IMR-90 (cell line): ENCODE results near the gene TMC7. TPM values are rescaled to one million over a fixed set of nuclear protein-coding genes. Genes with fewer than 3 reads are reported as not detected.

ENCODE experiments used
- ATAC-seq: fragments of 200-7000 bp; cut with Tn5 transposase; 2 replicates; pipeline ENCODE4 v1.9.1; 2020; ENCODE audit warnings: low read depth, mild to moderate bottlenecking, moderate library complexity
- BruUV-seq: library from RNA; stranded (reverse); fragments of 400-500 nt; replicated peaks from 2 replicates; lab custom pipeline; 2021; lab: Mats Ljungman, UMichigan
- CTCF ChIA-PET: fragments of 300-600 bp; formaldehyde crosslinking; extraction: SDS; loops from one replicate; lab custom pipeline; 2021; ENCODE audit warnings: antibody characterized with exemption; lab: Yijun Ruan, JAX
- POLR2A ChIA-PET: fragments of 300-600 bp; sonication (Branson Sonifier 250); formaldehyde crosslinking; loops from one replicate; lab custom pipeline; 2022; ENCODE audit warnings: antibody characterized with exemption; ENCODE audit not compliant: unreplicated experiment; lab: Charles Lee
- DNase-seq: peaks from one replicate; pipeline ENCODE4 v3.0.0; 2013
- H2AFZ ChIP-seq: replicated peaks from 2 replicates; pipeline ENCODE3; 2013; ENCODE audit warnings: low read length, mild to moderate bottlenecking; ENCODE audit not compliant: poor library complexity
- H2AK5ac ChIP-seq: 2 replicates; pipeline ENCODE4 v1.6.1; 2013; ENCODE audit warnings: low read depth, low read length, inconsistent platforms
- H2AK9ac ChIP-seq: replicated peaks from 2 replicates; pipeline ENCODE3; 2013; ENCODE audit warnings: mild to moderate bottlenecking, low read depth, low read length, moderate library complexity; ENCODE audit not compliant: poor library complexity
- H2BK120ac ChIP-seq: 2 replicates; pipeline ENCODE4 v1.6.1; 2013; ENCODE audit warnings: low read depth, low read length, inconsistent platforms
- H2BK15ac ChIP-seq: 3 replicates; pipeline ENCODE4 v1.6.1; 2013; ENCODE audit warnings: low read depth, low read length, inconsistent platforms
- H2BK20ac ChIP-seq: 2 replicates; pipeline ENCODE4 v1.6.1; 2013; ENCODE audit warnings: low read depth, mild to moderate bottlenecking, inconsistent platforms, low read length, moderate library complexity
- H2BK5ac ChIP-seq: 2 replicates; pipeline ENCODE4 v1.6.1; 2013; ENCODE audit warnings: mild to moderate bottlenecking, low read depth, low read length, inconsistent platforms; ENCODE audit not compliant: poor library complexity, severe bottlenecking
- H3K14ac ChIP-seq: replicated peaks from 2 replicates; pipeline ENCODE4 v1.6.1; 2013; ENCODE audit warnings: low read depth, low read length, inconsistent platforms
- H3K18ac ChIP-seq: 2 replicates; pipeline ENCODE4 v1.6.1; 2013; ENCODE audit warnings: low read depth, low read length, control low read depth
- H3K23ac ChIP-seq: 2 replicates; pipeline ENCODE4 v1.6.1; 2013; ENCODE audit warnings: low read depth, low read length, inconsistent platforms
- H3K27ac ChIP-seq: 2 replicates; pipeline ENCODE4 v1.5.1; 2013; ENCODE audit warnings: mild to moderate bottlenecking, control low read depth, low read length; ENCODE audit not compliant: insufficient read depth
- H3K27me3 ChIP-seq: 2 replicates; pipeline ENCODE4 v1.6.1; 2013; ENCODE audit warnings: low read length; ENCODE audit not compliant: control insufficient read depth, insufficient read depth
- H3K36me3 ChIP-seq: 2 replicates; pipeline ENCODE4 v1.6.1; 2013; ENCODE audit warnings: low read length, mixed read lengths; ENCODE audit not compliant: control insufficient read depth, insufficient read depth
- H3K4ac ChIP-seq: 2 replicates; pipeline ENCODE4 v1.6.1; 2013; ENCODE audit warnings: low read depth, low read length, inconsistent platforms
- H3K4me1 ChIP-seq: 2 replicates; pipeline ENCODE4 v1.6.1; 2013; ENCODE audit warnings: low read length, mixed read lengths; ENCODE audit not compliant: control insufficient read depth, insufficient read depth
- H3K4me2 ChIP-seq: 2 replicates; pipeline ENCODE4 v1.6.1; 2013; ENCODE audit warnings: low read depth, mild to moderate bottlenecking, control low read depth, low read length, moderate library complexity
- H3K4me3 ChIP-seq: 2 replicates; pipeline ENCODE4 v1.5.1; 2013; ENCODE audit warnings: low read depth, mild to moderate bottlenecking, control low read depth, low read length, moderate library complexity; ENCODE audit not compliant: insufficient read depth
- H3K56ac ChIP-seq: 2 replicates; pipeline ENCODE4 v1.6.1; 2013; ENCODE audit warnings: low read length, inconsistent platforms; ENCODE audit not compliant: insufficient read depth; ENCODE audit errors: extremely low read depth
- H3K79me1 ChIP-seq, 2 experiments: 2 replicates each; pipeline ENCODE4 v1.6.1; 2013; ENCODE audit warnings: low read length in 2 of 2, inconsistent platforms in 1 of 2, low read depth in 1 of 2
- H3K9ac ChIP-seq: 2 replicates; pipeline ENCODE4 v1.6.1; 2013; ENCODE audit warnings: low read depth, low read length, control low read depth
- H3K9me1 ChIP-seq: 2 replicates; pipeline ENCODE4 v1.6.1; 2013; ENCODE audit warnings: low read length, inconsistent platforms; ENCODE audit not compliant: insufficient read depth
- H3K9me3 ChIP-seq: 2 replicates; pipeline ENCODE4 v1.6.1; 2013; ENCODE audit warnings: low read length; ENCODE audit not compliant: control insufficient read depth, insufficient read depth
- H4K20me1 ChIP-seq: 2 replicates; pipeline ENCODE4 v1.6.1; 2013; ENCODE audit warnings: low read length, inconsistent platforms; ENCODE audit not compliant: insufficient read depth
- H4K5ac ChIP-seq: 2 replicates; pipeline ENCODE4 v1.6.1; 2013; ENCODE audit warnings: mild to moderate bottlenecking, low read depth, low read length, control low read depth
- H4K8ac ChIP-seq, 2 experiments: 2 replicates each; pipeline ENCODE4 v1.6.1; 2013; ENCODE audit warnings: low read depth in 2 of 2, low read length in 2 of 2, control low read depth in 1 of 2, inconsistent platforms in 1 of 2
- H4K91ac ChIP-seq: 2 replicates; pipeline ENCODE4 v1.6.1; 2013; ENCODE audit warnings: low read depth, low read length, inconsistent platforms; ENCODE audit not compliant: insufficient read depth
- BHLHE40 ChIP-seq: fragments of 150-350 bp; IDR thresholded peaks from 2 replicates; pipeline ENCODE4 v1.6.1; 2016; ENCODE audit warnings: mild to moderate bottlenecking, low read depth, low read length
- CEBPB ChIP-seq: IDR thresholded peaks from 2 replicates; pipeline ENCODE4 v1.6.1; 2012; ENCODE audit warnings: low read depth, low read length, improper control_type of control experiment
- CHD1 ChIP-seq: IDR thresholded peaks from 2 replicates; pipeline ENCODE4 v1.6.1; 2012; ENCODE audit warnings: low read depth, low read length, improper control_type of control experiment
- MAFK ChIP-seq: IDR thresholded peaks from 2 replicates; pipeline ENCODE4 v1.6.1; 2012; ENCODE audit warnings: low read depth, low read length, improper control_type of control experiment
- MAZ ChIP-seq: IDR thresholded peaks from 2 replicates; pipeline ENCODE4 v1.6.1; 2012; ENCODE audit warnings: low read depth, mild to moderate bottlenecking, low read length, improper control_type of control experiment, moderate library complexity, borderline replicate concordance
- MXI1 ChIP-seq: IDR thresholded peaks from 2 replicates; pipeline ENCODE4 v1.6.1; 2012; ENCODE audit warnings: low read depth, mild to moderate bottlenecking, low read length, moderate library complexity, borderline replicate concordance
- NFE2L2 ChIP-seq: fragments of 150-350 bp; IDR thresholded peaks from 2 replicates; pipeline ENCODE4 v1.6.1; 2016; ENCODE audit warnings: low read depth, mild to moderate bottlenecking, low read length
- POLR2A ChIP-seq: IDR thresholded peaks from 2 replicates; pipeline ENCODE4 v1.6.1; 2012; ENCODE audit warnings: mild to moderate bottlenecking, low read depth, low read length
- RAD21 ChIP-seq: IDR thresholded peaks from 2 replicates; pipeline ENCODE4 v1.6.1; 2012; ENCODE audit warnings: low read length, improper control_type of control experiment
- RCOR1 ChIP-seq: IDR thresholded peaks from 2 replicates; pipeline ENCODE4 v1.6.1; 2012; ENCODE audit warnings: mild to moderate bottlenecking, low read length, improper control_type of control experiment; ENCODE audit not compliant: insufficient replicate concordance
- WGBS, 2 experiments: methylation state at CpG; one replicate each; pipeline versions ENCODE4 v1.1.5 to v1.1.7; 2013; ENCODE audit warnings: missing lambda C conversion rate in 2 of 2; ENCODE audit not compliant: insufficient read length in 1 of 2; ENCODE audit errors: extremely low coverage in 2 of 2; 5-methylcytosine and 5-hydroxymethylcytosine counted together
- dilution Hi-C: fragments of 300-500 bp; cut with HindIII; formaldehyde crosslinking; loops from one replicate; pipeline ENCODE4 v1.14.3; 2018; ENCODE audit warnings: low sequenced_read_pairs; ENCODE audit not compliant: unreplicated experiment
- in situ Hi-C: fragments of 300-500 bp; cut with MboI; formaldehyde crosslinking; loops from 3 replicates; pipeline ENCODE4 v1.14.3; 2019; ENCODE audit warnings: low sequenced_read_pairs, inconsistent platforms, mixed read lengths
- intact Hi-C: fragments of 100-400 bp; cut with micrococcal nuclease; formaldehyde crosslinking; loops from 2 replicates; pipeline ENCODE4 v1.10.0; 2022
- polyA plus RNA-seq, 3 experiments: library from polyadenylated mRNA; depleted of rRNA; stranded (reverse); fragments of >200 nt; gene quantifications; 2 replicates each; pipeline ENCODE4 v1.2.3, GENCODE V29; 2012; ENCODE audit warnings: low replicate concordance in 1 of 3
- total RNA-seq: library from RNA; depleted of rRNA; stranded (reverse); fragments of >200 nt; gene quantifications from 2 replicates; pipeline ENCODE4 v1.2.3, GENCODE V29; 2012
- TF ChIP-seq, protein P1 (sequence below): fragments of 150-350 bp; IDR thresholded peaks from 2 replicates; pipeline ENCODE4 v1.6.1; 2017; ENCODE audit warnings: mild to moderate bottlenecking, antibody characterized with exemption, low read length, low read depth
- TF ChIP-seq, protein P2 (sequence below): conservative IDR thresholded peaks from 2 replicates; pipeline ENCODE4 v1.5.1; 2012; ENCODE audit warnings: mild to moderate bottlenecking, low read depth, low read length, improper control_type of control experiment

Gene TMC7
- total and polyA plus RNA-seq, 2 of the 4 experiments (the other 2 are of a cell fraction) = 0.27 to 0.36 TPM

DNA sequence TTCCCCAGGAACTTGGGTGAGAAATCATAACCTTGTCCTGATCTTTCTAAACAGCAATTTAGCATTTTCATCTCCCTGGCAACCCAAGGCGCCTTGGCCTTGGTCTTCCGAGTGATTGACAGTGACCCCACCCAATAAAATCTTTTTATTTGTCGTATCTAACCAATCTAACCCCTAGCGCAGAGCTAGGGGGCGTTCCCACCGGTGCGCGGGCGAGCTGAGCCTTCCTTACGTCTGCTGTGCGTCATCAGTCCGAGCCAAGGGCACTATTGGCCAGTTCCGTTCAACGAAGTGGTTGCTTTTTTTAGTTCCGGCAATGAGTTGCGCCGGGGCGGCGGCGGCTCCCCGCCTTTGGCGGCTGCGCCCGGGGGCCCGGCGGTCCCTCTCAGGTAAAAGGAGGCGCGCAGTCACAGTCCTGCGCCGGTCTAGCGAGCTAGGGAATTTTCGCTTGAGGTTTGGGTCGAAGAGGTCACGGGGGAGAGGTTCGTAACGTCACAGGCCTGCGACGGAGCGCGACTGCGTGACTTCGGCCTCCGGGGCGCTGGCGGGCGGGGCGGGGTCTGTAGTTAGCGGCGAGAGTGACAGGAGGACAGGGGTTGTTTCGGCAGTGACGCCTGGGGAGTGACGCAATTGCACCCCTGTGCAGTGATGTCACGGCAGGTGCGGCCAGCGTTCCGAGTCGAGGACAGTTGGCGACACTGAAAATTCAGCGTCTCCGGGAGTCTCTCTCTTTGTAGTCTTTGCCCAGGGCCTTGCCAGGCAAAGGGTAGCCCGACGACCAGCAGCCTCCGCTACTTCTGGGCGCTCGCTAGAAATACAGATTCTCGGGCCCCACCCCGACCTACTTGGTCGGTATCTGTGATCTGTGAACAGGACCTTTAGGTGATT lies 83.9 kb downstream of the TMC7 start, which contains the start of gene COQ7:
Gene COQ7 (plus strand): TSS at position 266 of the 888 bp plus-strand sequence. CDS start 51 bp downstream, at position 317.
- Histone ChIP-seq H3K14ac (peak within 1 kb of the TSS; percentile 96), H3K27ac (peak within 1 kb of the TSS; percentile 87), H2AK5ac (no peak within 1 kb of the TSS), H3K4me1 (no peaks in the 10 kb centered on the region), H2BK20ac (no peak within 1 kb of the TSS), H3K9me1 (no peaks in the 10 kb centered on the region), H4K91ac (peak within 1 kb of the TSS; percentile 70), H4K5ac (peak within 1 kb of the TSS; percentile 80), H2AK9ac (peak within 1 kb of the TSS; percentile 89), H3K56ac (peak within 1 kb of the TSS; percentile 57), H2BK120ac (peak within 1 kb of the TSS; percentile 83; the same call in 1 of the 2 replicates), H3K27me3 (no peaks in the 10 kb centered on the region), H3K18ac (no peak within 1 kb of the TSS; the same call in 1 of the 2 replicates), H2BK5ac (peak within 1 kb of the TSS; percentile 94), H4K20me1 (no peaks in the 10 kb centered on the region), H3K4me3 (peak within 1 kb of the TSS; percentile 64), H3K4me2 (peak within 1 kb of the TSS; percentile 86), H2AFZ (peak within 1 kb of the TSS; percentile 99), H3K23ac (0 out of 2 replicates have a peak within 1 kb of the TSS, but pooled peaks have one; percentile 28), H3K9me3 (no peaks in the 10 kb centered on the region), H3K4ac (peak within 1 kb of the TSS; percentile 80), H2BK15ac (no peak within 1 kb of the TSS), H3K9ac (peak within 1 kb of the TSS; percentile 68), H4K8ac (peak within 1 kb of the TSS; percentile 84 to 95), H3K36me3 (no peaks in the 10 kb centered on the region; the same call in 1 of the 2 replicates), H3K79me1 (peaks cover 0 to 11% of the 10 kb centered on the region in 2 experiments; a peak in 1 of 4 replicates)
- intact Hi-C loops (loop anchor here (1.0 to 10.0 kb wide), 3 partner anchors 70 to 263 kb away; partner anchors contain the start of genes ARL6IP1 and TMC7), dilution Hi-C loops (no loop called here), in situ Hi-C loops (no loop called here)
- BruUV-seq = no TSS peak
- peak; percentile 98 for ATAC-seq
- peak; percentile 100 for DNase-seq
- TF ChIP-seq MAFK = peak; percentile 21; the same call in 1 of the 2 replicates
- TF ChIP-seq RCOR1 = peak; percentile 97
- TF ChIP-seq, protein P1, sequence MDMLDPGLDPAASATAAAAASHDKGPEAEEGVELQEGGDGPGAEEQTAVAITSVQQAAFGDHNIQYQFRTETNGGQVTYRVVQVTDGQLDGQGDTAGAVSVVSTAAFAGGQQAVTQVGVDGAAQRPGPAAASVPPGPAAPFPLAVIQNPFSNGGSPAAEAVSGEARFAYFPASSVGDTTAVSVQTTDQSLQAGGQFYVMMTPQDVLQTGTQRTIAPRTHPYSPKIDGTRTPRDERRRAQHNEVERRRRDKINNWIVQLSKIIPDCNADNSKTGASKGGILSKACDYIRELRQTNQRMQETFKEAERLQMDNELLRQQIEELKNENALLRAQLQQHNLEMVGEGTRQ = peak; percentile 74
- peak; percentile 80; the same call in 1 of the 2 replicates for TF ChIP-seq MAZ
- peak; percentile 81; the same call in 1 of the 2 replicates for TF ChIP-seq MXI1
- TF ChIP-seq, protein P2, sequence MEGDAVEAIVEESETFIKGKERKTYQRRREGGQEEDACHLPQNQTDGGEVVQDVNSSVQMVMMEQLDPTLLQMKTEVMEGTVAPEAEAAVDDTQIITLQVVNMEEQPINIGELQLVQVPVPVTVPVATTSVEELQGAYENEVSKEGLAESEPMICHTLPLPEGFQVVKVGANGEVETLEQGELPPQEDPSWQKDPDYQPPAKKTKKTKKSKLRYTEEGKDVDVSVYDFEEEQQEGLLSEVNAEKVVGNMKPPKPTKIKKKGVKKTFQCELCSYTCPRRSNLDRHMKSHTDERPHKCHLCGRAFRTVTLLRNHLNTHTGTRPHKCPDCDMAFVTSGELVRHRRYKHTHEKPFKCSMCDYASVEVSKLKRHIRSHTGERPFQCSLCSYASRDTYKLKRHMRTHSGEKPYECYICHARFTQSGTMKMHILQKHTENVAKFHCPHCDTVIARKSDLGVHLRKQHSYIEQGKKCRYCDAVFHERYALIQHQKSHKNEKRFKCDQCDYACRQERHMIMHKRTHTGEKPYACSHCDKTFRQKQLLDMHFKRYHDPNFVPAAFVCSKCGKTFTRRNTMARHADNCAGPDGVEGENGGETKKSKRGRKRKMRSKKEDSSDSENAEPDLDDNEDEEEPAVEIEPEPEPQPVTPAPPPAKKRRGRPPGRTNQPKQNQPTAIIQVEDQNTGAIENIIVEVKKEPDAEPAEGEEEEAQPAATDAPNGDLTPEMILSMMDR = no peak
- TF ChIP-seq CEBPB = peak; percentile 98
- peak; percentile 73; the same call in 1 of the 2 replicates for TF ChIP-seq POLR2A
- TF ChIP-seq RAD21 = no peak
- TF ChIP-seq CHD1 = no peak
- no peak for TF ChIP-seq NFE2L2
- TF ChIP-seq BHLHE40 = peak; percentile 15; the same call in 1 of the 2 replicates
- ChIA-PET POLR2A (no interaction called here), CTCF (interaction anchor here (0.5 to 1.4 kb wide), 4 partner anchors 14 to 311 kb away, joined by 3 to 6 read pairs (median 4); partner anchors contain the start of gene TMC7)
- 0% methylated on average over 32 of the region's 68 CpGs; no CpG with 5 or more reads in 1 of the 2 experiments for WGBS, 2 experiments
